Measurements from ENCODE around the gene C1orf35. TPM values are rescaled to one million over a fixed set of nuclear protein-coding genes. Genes with fewer than 3 reads are reported as not detected.

The C1orf35 gene
- total and polyA plus RNA-seq, 9 of the 15 experiments (the other 6 are each of a cell fraction or from before 2014, with no cell fraction given): 3.2 to 48.7 (median 12.5) TPM

GRCh38 chr1:228095938-228096337 lies 7.2 kb downstream of the C1orf35 start:
- Histone ChIP-seq H3K9me1 (ENCODE audit: control insufficient read depth, insufficient read depth, low read length) (peaks cover 3% of the 10 kb centered on the region), H3K79me2 (ENCODE audit: control insufficient read depth, insufficient read depth, low read length) (peaks cover 77% of the 10 kb centered on the region), H3K9ac (ENCODE audit: insufficient read depth in 1 of 2, low read depth in 2 of 2, low read length in 2 of 2) (no peak overlapping the region), H2AFZ (ENCODE audit: low read depth, low read length) (no peak overlapping the region), H3K9me3 (replicated peaks; ENCODE audit: control insufficient read depth, insufficient read depth, low read depth, low read length) (peaks cover 17% of the 10 kb centered on the region), H3K36me3 (ENCODE audit: control insufficient read depth, insufficient read depth, low read length) (peaks cover 95% of the 10 kb centered on the region), H3K4me1 (replicated peaks in 1 of 2; ENCODE audit: control insufficient read depth in 2 of 2, insufficient read depth in 2 of 2, low read length in 2 of 2) (peaks cover 0 to 25% of the 10 kb centered on the region in 2 experiments; a peak in 2 of 5 replicates), H3K27ac (ENCODE audit: extremely low read depth, low read depth, low read length) (no peak overlapping the region), H3K4me3 (no peak overlapping the region), H4K20me1 (replicated peaks; ENCODE audit: control insufficient read depth, insufficient read depth, low read length) (peaks cover 74% of the 10 kb centered on the region), H3K27me3 (ENCODE audit: control insufficient read depth in 2 of 2, insufficient read depth in 2 of 2, low read length in 2 of 2) (no peaks in the 10 kb centered on the region), H3K4me2 (ENCODE audit: insufficient read depth, low read length) (no peak overlapping the region)
- in situ Hi-C loops (cut with MboI): no loop called here
- intact Hi-C loops (cut with micrococcal nuclease): no loop called here
- ChIA-PET CTCF (ENCODE audit: low intra/inter-chr PET ratio) (no interaction called here), POLR2A (interaction anchor here (0.6 to 2.5 kb wide), 4 partner anchors 9 to 94 kb away, joined by 3 to 8 read pairs (median 5); no protein-coding TSS in a partner anchor)
- DNase-seq (ENCODE audit: extremely low read depth in 1 of 4, low spot score in 3 of 4): no peak
- FAIRE-seq: no peak
- no peak for ATAC-seq
- no TSS peak for BruUV-seq (replicated peaks)
- WGBS (ENCODE audit: insufficient coverage, low coverage, missing lambda C conversion rate): 93% methylated on average over 8 of the region's 8 CpGs
- TF ChIP-seq KDM4B (IDR thresholded peaks at IDR 0.05; ENCODE audit: borderline replicate concordance in 2 of 2, low read depth in 1 of 2) (no peak), ELF4 (CRISPR knock-in tag; IDR thresholded peaks at IDR 0.05) (no peak), TFE3 (CRISPR knock-in tag; IDR thresholded peaks at IDR 0.05) (no peak), ZNF12 (CRISPR knock-in tag; IDR thresholded peaks at IDR 0.05) (no peak), SRSF9 (IDR thresholded peaks at IDR 0.05; ENCODE audit: borderline replicate concordance, low read depth, low read length) (no peak), NR0B1 (IDR thresholded peaks at IDR 0.05; ENCODE audit: partially characterized antibody) (no peak), GATA2 (CRISPR knock-in tag; IDR thresholded peaks at IDR 0.05) (no peak), AFF1 (IDR thresholded peaks at IDR 0.05; ENCODE audit: low read depth in 1 of 2, partially characterized antibody in 2 of 2) (no peak), SMAD2 (IDR thresholded peaks at IDR 0.05; ENCODE audit: low read depth, low read length) (no peak), ELF1 (tag; IDR thresholded peaks at IDR 0.05) (no peak), PBX2 (CRISPR knock-in tag; IDR thresholded peaks at IDR 0.05; ENCODE audit: low read depth) (no peak), PBX2 (tag; conservative IDR thresholded peaks at IDR 0.05; ENCODE audit: low read depth) (no peak), PHTF2 (CRISPR knock-in tag; IDR thresholded peaks at IDR 0.05) (no peak)
